HG02759 (cell line): ENCODE measurements around the gene AGAP9.
A peak's percentile ranks its signal among the peaks of the same experiment; 100 is the strongest.
"Not testable (repeated sequence)": the region's sequence is repeated elsewhere in the genome, so short reads cannot be mapped to it uniquely, and the experiment has no call there.

Experiments used
- ATAC-seq: cut with Tn5 transposase; IDR thresholded peaks from one replicate; pipeline ENCODE4 v1.9.1; 2021; ENCODE audit warnings: mild to moderate bottlenecking, moderate library complexity; ENCODE audit not compliant: unreplicated experiment

AGAP9 gene

GRCh38 chr10:47523475-47523874, at the start of gene AGAP9:
AGAP9 (minus strand) TSS chr10:47523638; CDS start chr10:47523526, 112 bp downstream.
- not testable (repeated sequence) for ATAC-seq

DNA sequence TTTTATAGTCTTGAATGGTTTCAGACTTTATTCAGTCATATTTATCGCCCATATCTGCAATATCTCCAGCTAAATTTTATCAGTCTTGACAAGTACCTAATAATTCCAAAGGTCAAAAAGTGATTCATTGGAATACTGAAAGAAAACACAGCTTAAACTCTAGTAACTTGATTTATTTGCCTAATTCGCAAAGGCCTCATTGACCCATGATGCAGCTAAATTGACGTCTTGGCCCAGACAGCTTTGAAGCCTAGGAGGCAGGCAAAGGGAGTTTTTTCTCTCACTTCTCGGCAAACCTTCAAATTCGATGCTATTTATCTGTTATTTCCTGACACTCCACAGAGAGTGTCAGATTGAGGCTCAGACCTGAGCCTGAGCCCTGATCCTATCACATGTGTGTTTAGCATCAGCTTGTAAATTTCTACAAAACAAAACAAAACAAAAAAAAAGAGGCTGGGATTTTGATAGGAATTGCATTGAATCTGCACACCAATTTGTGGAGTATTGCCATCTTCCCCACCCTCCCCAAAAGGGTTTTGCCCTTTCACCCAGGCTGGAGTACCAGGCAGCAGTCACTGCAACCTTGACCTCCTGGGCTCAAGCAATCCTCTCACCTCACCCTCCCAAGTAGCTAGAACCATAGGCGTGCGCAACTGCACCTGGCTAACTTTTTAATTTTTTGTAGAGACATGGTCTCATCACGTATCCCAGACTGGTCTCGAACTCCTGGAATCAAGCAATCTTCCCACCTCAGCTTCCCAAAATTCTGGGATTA, 47.9 kb upstream of the AGAP9 start:
- ATAC-seq, result not testable (repeated sequence)

GRCh38 chr10:47566757-47567156, 43.3 kb upstream of the AGAP9 start:
- not testable (repeated sequence) for ATAC-seq

- ATAC-seq, result not testable (repeated sequence)
These were observed 42.8 kb upstream of the AGAP9 start for GRCh38 chr10:47566108-47566699.

DNA sequence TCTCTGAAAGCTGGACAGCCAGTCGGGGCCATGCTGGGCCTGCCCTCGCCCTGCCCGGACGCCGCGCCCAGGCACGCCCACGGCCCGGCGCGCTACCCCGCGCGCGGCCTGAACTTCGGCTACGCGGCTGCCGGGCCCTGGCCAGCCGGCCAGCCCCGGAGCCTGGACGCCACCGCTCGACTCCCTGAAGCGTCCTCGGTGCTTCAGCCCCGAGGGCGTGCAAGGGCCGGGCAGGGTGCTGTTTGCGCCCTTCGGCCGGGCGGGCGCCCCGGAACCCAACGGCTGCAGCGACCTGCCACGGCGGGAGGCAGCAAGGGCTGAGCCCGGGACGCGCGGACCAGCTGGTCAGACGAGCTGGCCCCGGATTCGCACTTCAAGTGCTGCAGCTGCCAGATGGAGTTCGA, 42.1 kb upstream of the AGAP9 start:
- ATAC-seq, result not testable (repeated sequence)

GRCh38 chr10:47564953-47565352, 41.5 kb upstream of the AGAP9 start:
- ATAC-seq, result not testable (repeated sequence)

- ATAC-seq, result not testable (repeated sequence)
These were observed 40.9 kb upstream of the AGAP9 start for GRCh38 chr10:47564318-47564717.

- not testable (repeated sequence) for ATAC-seq
These were observed 37.0 kb upstream of the AGAP9 start for GRCh38 chr10:47560452-47560851.

- not testable (repeated sequence) for ATAC-seq
These were observed 36.4 kb upstream of the AGAP9 start for GRCh38 chr10:47559718-47560308.

- ATAC-seq, result not testable (repeated sequence)
These were observed 34.7 kb upstream of the AGAP9 start for GRCh38 chr10:47558109-47558508.

GRCh38 chr10:47557616-47558015, 34.2 kb upstream of the AGAP9 start:
- ATAC-seq, result not testable (repeated sequence)

DNA sequence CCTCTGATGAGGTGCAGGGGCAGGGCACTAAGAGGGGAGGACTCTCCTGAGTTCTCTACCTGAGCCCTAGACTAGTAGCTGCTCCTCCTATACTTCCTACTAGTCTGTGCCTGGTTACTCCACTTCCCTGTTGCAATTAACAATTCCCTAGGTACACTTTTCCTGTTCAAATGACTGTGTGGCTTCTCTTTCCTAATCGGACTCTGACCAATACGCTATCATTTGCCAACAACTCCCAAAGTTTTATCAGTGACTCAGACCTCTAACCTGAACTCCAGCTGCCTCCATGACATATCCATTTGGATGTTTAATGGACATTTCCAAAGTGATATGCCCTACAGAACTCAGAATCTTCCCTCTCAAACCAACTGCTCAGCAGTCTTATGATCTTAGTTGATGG, 31.9 kb upstream of the AGAP9 start:
- not testable (repeated sequence) for ATAC-seq

- ATAC-seq, result not testable (repeated sequence)
These were observed 31.1 kb upstream of the AGAP9 start for GRCh38 chr10:47554552-47554951.

- not testable (repeated sequence) for ATAC-seq
These were observed 30.4 kb upstream of the AGAP9 start for GRCh38 chr10:47553860-47554247.

DNA sequence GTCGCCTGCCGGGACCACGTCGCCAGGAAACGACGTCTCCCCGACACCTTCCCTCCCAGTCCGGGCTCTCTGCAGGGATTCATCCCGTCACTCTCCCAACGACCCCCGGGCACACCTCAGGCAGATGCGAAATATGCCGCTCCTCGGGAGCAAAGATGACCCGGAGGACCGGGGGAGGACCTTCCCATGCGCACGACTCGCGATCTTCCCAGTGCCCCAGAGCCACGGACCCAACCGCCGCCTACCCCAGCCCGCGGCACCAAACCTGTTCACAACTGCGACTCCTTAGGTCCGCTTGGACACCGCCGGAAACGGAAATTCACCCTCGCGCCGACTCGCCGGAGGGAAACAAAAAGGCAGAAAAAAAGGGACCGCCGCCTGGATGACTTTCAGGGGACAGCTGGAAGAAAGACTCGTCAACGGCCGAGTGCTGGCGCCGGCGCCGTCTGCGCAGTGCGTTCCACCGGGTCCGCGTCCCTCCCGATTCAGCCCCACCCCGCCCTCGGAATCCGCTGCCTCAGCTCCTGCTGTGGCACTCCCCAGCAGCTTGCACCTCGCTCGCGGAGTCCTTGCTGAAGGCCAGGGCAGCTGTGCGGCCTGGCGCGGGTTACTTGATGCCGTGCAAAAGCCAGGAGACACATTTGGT, 29.9 kb upstream of the AGAP9 start:
- peak; percentile 90 for ATAC-seq

- ATAC-seq, result peak; percentile 58
These were observed 29.3 kb upstream of the AGAP9 start for GRCh38 chr10:47552719-47553118.

- not testable (repeated sequence) for ATAC-seq
These were observed 23.8 kb upstream of the AGAP9 start for GRCh38 chr10:47547286-47547685.

- not testable (repeated sequence) for ATAC-seq
These were observed 13.0 kb upstream of the AGAP9 start for GRCh38 chr10:47536430-47536829.

GRCh38 chr10:47502313-47502712, 21.1 kb downstream of the AGAP9 start:
- not testable (repeated sequence) for ATAC-seq

GRCh38 chr10:47494226-47494625, 29.2 kb downstream of the AGAP9 start:
- ATAC-seq, result not testable (repeated sequence)

GRCh38 chr10:47491600-47491999, 31.8 kb downstream of the AGAP9 start, which contains the start of gene FAM25G:
FAM25G (minus strand) TSS chr10:47491700; CDS start chr10:47491674, 26 bp downstream.
- ATAC-seq, result not testable (repeated sequence)
